Measurements from ENCODE around the gene WNT10A. TPM values are rescaled to one million over a fixed set of nuclear protein-coding genes. Genes with fewer than 3 reads are reported as not detected.

Gene WNT10A
- total and polyA plus RNA-seq, 3 donors from 2014 or later = 1.5 to 2.5 (median 2.1) TPM

GRCh38 chr2:218871345-218872302 lies 9.0 kb upstream of the WNT10A start:
- H3K27ac ChIP-seq = no peak overlapping the region
- H3K36me3 ChIP-seq (ENCODE audit: low read depth, missing control alignments) = no peaks in the 10 kb centered on the region
- intact Hi-C loops (cut with DNase I; ENCODE audit: low total_unique reads) = no loop called here
- no peak overlapping the region for H3K4me3 ChIP-seq
- no peaks in the 10 kb centered on the region for H3K9me3 ChIP-seq
- H3K27me3 ChIP-seq = no peaks in the 10 kb centered on the region
- H3K4me1 ChIP-seq = peaks cover 32% of the 10 kb centered on the region
- DNase-seq = no peak
- no peak for TF ChIP-seq CTCF (IDR thresholded peaks at IDR 0.05)
- WGBS, 2 donors = 6 to 19% methylated on average over 14 to 60 of the region's 60 CpGs

DNA sequence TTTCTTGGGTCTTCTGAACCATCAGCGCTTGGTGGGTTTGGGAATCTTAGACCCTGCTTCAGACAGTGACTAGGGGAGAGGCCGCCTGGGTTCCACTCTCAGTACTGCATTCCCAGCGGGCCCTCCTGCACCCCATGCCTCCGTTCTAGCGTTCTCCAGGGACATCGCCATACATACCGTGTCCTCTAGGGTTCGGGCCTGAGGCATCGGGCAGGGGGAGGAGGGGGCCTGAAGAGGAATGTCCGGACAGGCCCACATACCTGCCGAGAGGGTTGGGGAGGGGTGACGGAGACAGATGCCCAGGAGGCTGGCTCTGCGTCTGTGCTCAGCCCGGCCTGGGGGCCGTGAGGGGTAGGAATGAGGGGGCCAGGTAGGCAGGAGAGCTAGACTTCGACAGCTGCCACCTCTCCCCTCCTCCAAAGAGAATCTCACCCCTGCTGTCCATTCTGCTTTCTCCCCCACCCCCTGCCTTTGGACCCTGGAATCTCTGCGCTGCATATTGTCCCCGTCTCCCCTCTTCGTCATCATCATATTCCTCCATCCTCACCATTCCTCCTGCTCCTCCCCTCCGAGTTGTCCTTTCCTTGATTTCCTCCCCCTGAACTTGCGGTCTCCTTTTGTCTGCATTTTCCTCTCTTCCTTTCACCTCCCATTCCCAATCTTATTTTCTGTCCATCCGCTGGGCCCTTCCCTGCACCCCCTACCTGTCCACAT lies 7.8 kb upstream of the WNT10A start:
- intact Hi-C loops (cut with DNase I; ENCODE audit: low total_unique reads) = no loop called here
- Histone ChIP-seq H3K4me3 (peak overlapping the region in 1 of 2 donors; percentile 26), H3K36me3 (ENCODE audit: low read depth, missing control alignments) (no peaks in the 10 kb centered on the region), H3K4me1 (peaks cover 28% of the 10 kb centered on the region), H3K9me3 (no peaks in the 10 kb centered on the region), H3K27ac (no peak overlapping the region), H3K27me3 (no peaks in the 10 kb centered on the region)
- 34 to 50% methylated on average over 21 to 22 of the region's 22 CpGs for WGBS, 2 donors
- no peak for DNase-seq
- no peak for TF ChIP-seq POLR2A (IDR thresholded peaks at IDR 0.05)
- TF ChIP-seq CTCF (IDR thresholded peaks at IDR 0.05) = no peak

DNA sequence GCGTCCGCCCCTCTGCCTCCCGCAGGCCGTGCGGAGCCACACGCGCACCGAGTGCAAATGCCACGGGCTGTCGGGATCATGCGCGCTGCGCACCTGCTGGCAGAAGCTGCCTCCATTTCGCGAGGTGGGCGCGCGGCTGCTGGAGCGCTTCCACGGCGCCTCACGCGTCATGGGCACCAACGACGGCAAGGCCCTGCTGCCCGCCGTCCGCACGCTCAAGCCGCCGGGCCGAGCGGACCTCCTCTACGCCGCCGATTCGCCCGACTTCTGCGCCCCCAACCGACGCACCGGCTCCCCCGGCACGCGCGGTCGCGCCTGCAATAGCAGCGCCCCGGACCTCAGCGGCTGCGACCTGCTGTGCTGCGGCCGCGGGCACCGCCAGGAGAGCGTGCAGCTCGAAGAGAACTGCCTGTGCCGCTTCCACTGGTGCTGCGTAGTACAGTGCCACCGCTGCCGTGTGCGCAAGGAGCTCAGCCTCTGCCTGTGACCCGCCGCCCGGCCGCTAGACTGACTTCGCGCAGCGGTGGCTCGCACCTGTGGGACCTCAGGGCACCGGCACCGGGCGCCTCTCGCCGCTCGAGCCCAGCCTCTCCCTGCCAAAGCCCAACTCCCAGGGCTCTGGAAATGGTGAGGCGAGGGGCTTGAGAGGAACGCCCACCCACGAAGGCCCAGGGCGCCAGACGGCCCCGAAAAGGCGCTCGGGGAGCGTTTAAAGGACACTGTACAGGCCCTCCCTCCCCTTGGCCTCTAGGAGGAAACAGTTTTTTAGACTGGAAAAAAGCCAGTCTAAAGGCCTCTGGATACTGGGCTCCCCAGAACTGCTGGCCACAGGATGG lies 7.1 kb upstream of the WNT10A start:
- no peak for DNase-seq
- Histone ChIP-seq H3K36me3 (ENCODE audit: low read depth, missing control alignments) (no peaks in the 10 kb centered on the region), H3K9me3 (no peaks in the 10 kb centered on the region), H3K4me3 (peak overlapping the region in 1 of 2 donors; percentile 26), H3K4me1 (peaks cover 22% of the 10 kb centered on the region), H3K27me3 (no peaks in the 10 kb centered on the region), H3K27ac (no peak overlapping the region)
- 25 to 33% methylated on average over 47 to 81 of the region's 86 CpGs for WGBS, 2 donors
- intact Hi-C loops (cut with DNase I; ENCODE audit: low total_unique reads) = no loop called here
- TF ChIP-seq CTCF (IDR thresholded peaks at IDR 0.05) = no peak
- TF ChIP-seq POLR2A (IDR thresholded peaks at IDR 0.05) = no peak

DNA sequence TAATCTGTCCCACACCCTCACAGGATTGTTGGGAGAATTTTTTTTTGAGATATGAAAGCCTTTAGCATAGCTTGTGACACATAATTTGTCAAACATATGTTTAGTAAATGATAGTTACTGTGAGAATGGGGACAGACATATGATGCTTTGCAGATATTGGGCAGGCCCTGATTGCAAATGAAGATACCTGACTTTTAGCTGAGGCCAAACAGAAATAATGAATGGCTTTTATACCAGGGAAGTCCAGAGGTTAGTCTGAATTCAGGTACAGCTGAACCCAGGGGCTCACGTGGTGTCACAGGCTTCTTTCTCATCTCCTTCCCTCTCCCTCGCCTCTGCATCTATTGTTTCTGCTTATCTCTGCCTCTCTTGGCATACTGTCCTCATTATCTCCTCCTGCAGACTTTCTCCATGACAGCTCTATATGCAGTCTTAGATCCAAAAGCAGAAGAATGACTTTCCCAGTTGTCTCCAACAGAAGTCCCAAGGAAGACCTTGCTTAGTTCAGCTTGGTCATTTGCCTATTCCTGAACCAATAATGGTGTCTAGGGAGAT lies 4.9 kb upstream of the WNT10A start:
- 52 to 59% methylated on average over 2 of the region's 2 CpGs for WGBS, 2 donors
- H3K4me3 ChIP-seq = no peak overlapping the region
- no peaks in the 10 kb centered on the region for H3K36me3 ChIP-seq (ENCODE audit: low read depth, missing control alignments)
- H3K9me3 ChIP-seq = no peaks in the 10 kb centered on the region
- H3K4me1 ChIP-seq = peaks cover 28% of the 10 kb centered on the region
- H3K27ac ChIP-seq = no peak overlapping the region
- H3K27me3 ChIP-seq = no peaks in the 10 kb centered on the region
- no peak for DNase-seq
- TF ChIP-seq POLR2A (IDR thresholded peaks at IDR 0.05) = no peak
- no peak for TF ChIP-seq CTCF (IDR thresholded peaks at IDR 0.05)
- intact Hi-C loops (cut with DNase I; ENCODE audit: low total_unique reads) = no loop called here

Data from testis (tissue), 3 donors.